ENCODE data around the gene ELOVL3.

The ELOVL3 gene

GRCh38 chr10:102255404-102255803, 29.3 kb downstream of the ELOVL3 start:
- DNase-seq (ENCODE audit: low spot score): no peak

GRCh38 chr10:102261196-102261595, 35.1 kb downstream of the ELOVL3 start:
- no peak for DNase-seq (ENCODE audit: low spot score)

DNA sequence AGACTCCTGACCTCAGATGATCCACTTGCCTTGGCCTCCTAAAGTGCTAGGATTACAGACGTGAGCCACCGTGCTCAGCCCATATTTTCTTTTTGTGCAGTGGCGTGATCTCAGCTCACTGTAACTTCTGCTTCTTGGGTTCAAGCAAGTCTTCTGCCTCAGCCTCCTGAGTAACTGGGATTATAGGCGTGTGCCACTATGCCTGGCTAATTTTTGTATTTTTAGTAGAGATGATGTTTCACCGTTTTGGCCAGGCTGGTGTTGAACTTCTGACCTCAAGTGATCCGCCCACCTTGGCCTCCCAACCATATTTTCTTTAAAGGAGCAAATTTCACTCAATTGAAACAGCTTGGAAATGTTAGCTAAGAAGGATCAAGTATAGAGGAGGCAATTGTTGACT, 35.7 kb downstream of the ELOVL3 start:
- no peak for DNase-seq (ENCODE audit: low spot score)

DNA sequence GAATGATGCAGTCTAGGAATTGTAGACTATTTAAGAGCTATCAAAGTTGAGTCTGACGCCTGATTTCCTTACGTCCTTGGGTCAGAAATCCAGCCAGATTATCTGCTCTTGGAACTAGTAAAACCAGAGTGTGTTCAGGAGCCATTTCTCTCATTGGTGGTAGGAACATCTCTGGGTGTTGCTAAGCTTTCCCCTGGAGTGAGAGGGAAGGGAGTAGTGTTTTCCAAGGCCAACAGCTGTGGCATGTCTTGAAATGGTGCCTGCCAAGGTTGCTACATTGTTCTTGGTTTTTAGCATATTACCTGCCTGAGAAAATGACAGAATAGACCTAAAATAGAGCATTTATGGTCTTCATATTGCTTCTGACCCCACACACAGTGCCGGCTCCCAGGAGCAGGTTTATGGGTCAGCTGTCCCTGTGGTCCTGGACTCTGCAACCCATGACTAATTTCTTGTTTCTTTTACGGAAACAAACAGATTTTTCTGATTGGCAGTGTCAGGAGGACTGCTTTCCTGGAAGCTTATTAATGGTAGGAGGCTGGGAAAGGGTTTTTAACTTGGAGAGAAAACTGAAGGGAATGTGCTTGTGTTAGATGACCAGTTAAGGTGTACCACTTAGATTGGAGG, 36.8 kb downstream of the ELOVL3 start:
- no peak for DNase-seq (ENCODE audit: low spot score)

GRCh38 chr10:102264371-102264770, 38.3 kb downstream of the ELOVL3 start:
- DNase-seq (ENCODE audit: low spot score): no peak

DNA sequence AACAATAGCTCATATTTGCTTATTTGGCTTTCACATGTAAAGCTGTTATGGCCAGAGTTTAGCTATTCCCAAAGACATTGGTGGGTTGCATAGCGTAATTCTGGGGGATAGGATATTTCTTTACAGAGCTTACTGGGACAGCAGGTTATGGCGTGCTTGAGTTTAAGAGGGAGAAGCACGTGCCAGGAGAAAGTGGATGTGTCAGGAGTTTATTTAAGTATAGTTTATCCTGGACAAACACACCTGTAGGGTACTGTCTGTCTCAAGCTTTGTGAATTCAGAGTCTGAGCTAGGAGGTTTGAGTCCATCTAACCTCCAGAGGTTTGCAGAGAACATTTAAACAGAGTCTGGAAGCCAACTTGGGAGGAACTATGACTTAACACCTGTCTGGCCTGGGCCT, 40.6 kb downstream of the ELOVL3 start:
- DNase-seq (ENCODE audit: low spot score): no peak

DNA sequence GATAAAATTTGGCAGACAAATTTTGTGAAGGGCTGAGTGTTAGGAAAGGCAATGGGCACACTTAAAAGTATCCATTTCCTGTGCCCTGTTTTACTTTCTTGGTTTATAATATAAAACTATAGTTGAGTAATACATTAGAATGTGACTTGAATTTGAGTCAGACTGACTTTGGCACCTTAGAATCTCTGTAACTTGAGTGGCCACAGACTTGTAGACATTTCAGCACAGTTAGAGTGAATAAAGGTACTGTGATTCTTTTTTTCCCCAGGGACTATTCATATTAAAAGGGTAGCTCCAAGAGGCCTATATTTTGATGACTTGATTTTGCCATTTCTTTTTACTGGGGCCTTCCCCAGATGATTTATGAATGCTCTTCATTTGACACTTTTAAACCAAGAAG, 41.6 kb downstream of the ELOVL3 start:
- no peak for DNase-seq (ENCODE audit: low spot score)

DNA sequence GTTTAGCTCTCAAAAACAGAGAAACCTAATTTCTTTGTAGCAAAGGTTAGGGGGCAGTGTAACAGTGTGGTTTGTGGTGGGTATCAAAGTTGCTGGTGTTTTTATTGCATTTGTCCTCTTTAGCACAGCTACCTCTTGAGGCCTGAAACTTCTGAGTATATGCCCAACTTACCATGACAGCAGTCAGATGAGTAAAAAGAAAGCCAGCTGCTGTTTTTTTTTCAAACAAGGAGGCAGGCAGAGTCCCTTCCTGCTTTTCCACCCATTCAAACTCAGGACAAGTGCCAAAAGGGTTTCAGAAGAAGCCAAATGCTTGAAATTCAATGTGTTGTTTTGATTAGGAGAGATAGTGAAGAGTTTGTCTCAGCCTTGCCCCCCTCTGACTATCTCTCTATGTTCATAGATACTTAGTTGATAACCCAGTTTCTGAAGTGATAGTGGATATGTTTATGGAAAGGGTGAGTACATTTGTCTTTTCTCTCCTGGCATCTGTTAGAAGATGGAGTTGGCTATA, 42.3 kb downstream of the ELOVL3 start:
- no peak for DNase-seq (ENCODE audit: low spot score)

DNA sequence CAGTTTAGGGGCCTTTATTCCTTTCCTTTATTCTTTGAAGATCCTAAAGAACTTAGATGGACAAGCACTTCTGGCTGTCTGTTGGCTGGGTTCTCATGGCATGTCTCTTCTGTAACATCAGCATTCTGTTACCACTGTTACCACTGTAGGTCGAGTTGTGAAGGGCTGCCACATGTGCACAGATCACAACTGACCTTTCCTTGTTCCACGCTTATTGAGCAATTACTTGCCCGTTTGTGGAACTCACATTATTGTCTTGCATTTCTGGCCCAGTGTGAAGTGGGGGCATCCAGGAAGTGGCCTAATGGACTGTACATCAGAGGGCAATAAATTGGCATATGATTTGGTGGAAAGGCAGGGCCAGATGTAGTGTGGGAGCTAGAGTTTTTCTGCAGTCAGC, 42.9 kb downstream of the ELOVL3 start:
- DNase-seq (ENCODE audit: low spot score): no peak

- DNase-seq (ENCODE audit: low spot score): no peak
These were observed 48.0 kb downstream of the ELOVL3 start for GRCh38 chr10:102274062-102274461.

- no peak for DNase-seq (ENCODE audit: low spot score)
These were observed 49.2 kb downstream of the ELOVL3 start for GRCh38 chr10:102275343-102275742.

- DNase-seq (ENCODE audit: low spot score): no peak
These were observed 53.0 kb downstream of the ELOVL3 start for GRCh38 chr10:102279104-102279503.

Measured in hematopoietic multipotent progenitor cell treated with erythropoietin and hydrocortisone succinate and interleukin-3 and kit ligand, for 15 days (in vitro differentiated cells).